ENCODE results near the gene FAM78A.

DNA sequence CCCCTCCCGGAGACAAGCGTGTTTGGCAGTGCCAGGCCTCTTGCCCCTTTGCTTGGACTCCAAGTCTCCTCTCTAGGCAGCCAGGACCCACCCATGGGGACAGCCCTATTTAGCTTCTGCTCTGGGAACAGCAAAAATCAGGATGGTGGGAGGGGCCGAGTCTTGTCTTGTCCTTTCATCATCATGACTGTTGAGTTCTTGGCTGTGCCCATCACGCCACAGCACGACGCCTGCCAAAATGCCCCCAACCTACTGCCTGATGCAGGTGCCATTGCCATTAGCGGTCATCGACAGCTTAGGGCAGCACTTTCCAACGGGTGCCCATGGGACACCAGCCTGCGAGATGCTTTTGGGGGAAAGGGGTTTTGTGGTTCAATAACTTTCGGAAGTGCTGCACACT, 32.1 kb upstream of the FAM78A start:
- TF ChIP-seq, protein P1, sequence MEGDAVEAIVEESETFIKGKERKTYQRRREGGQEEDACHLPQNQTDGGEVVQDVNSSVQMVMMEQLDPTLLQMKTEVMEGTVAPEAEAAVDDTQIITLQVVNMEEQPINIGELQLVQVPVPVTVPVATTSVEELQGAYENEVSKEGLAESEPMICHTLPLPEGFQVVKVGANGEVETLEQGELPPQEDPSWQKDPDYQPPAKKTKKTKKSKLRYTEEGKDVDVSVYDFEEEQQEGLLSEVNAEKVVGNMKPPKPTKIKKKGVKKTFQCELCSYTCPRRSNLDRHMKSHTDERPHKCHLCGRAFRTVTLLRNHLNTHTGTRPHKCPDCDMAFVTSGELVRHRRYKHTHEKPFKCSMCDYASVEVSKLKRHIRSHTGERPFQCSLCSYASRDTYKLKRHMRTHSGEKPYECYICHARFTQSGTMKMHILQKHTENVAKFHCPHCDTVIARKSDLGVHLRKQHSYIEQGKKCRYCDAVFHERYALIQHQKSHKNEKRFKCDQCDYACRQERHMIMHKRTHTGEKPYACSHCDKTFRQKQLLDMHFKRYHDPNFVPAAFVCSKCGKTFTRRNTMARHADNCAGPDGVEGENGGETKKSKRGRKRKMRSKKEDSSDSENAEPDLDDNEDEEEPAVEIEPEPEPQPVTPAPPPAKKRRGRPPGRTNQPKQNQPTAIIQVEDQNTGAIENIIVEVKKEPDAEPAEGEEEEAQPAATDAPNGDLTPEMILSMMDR (IDR thresholded peaks at IDR 0.05; ENCODE audit: insufficient read depth, low read depth, low read length) = no peak
- no peak for TF ChIP-seq EZH2 (IDR thresholded peaks at IDR 0.05; ENCODE audit: insufficient read depth, low read length)

Measured in astrocyte (in vitro differentiated cells and primary cell).